Measurements from ENCODE around the gene TCF20. TPM values are rescaled to one million over a fixed set of nuclear protein-coding genes. Genes with fewer than 3 reads are reported as not detected.

TCF20 gene
- polyA plus RNA-seq (2012; ENCODE audit: insufficient read depth, insufficient read length, low read depth), result 73.0 TPM

DNA sequence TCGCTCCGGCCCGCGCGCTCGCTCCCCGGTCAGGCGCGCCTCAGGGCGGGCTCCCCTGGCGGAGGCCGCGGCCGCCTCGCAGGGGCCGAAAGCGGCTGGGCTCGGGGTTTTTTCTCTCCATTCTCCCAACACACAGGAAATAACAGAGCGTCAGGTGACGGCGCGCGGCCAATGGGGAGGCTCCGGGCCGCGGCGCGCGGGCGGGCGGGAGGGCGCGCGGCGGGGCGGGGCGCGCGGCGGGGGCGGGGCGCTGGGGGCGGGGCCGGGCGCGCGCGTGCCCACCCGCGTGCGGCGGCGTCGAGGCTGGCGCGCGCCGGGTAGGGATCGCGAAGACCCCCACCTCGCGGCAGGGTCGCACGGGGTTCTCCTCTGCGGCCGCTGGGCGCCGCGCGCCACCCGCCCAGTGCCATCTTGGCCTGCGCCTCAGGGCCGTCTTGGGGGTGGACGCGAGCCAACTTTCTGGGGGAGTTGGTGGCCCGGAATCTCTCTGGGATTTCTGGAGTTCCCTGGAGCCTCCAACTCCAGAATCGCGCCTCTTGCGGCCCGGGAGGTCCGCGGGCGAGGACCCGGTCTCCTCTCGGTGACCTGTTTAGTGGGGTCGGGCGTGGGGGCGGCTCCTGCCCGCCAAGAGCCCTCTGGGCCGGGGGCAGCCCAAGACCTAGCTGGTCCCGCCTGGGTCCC is at the start of gene TCF20:
TCF20 (minus strand) TSS at position 144 of the 681 bp plus-strand sequence. CDS start 55,348 bp downstream, outside the sequence.
- peak within 1 kb of the TSS; percentile 87 for H3K4me3 ChIP-seq (ENCODE audit: low read depth, low read length)
- no peaks in the 10 kb centered on the region for H3K27me3 ChIP-seq
- peaks cover 4% of the 10 kb centered on the region for H3K9me3 ChIP-seq
- TF ChIP-seq, protein P1, sequence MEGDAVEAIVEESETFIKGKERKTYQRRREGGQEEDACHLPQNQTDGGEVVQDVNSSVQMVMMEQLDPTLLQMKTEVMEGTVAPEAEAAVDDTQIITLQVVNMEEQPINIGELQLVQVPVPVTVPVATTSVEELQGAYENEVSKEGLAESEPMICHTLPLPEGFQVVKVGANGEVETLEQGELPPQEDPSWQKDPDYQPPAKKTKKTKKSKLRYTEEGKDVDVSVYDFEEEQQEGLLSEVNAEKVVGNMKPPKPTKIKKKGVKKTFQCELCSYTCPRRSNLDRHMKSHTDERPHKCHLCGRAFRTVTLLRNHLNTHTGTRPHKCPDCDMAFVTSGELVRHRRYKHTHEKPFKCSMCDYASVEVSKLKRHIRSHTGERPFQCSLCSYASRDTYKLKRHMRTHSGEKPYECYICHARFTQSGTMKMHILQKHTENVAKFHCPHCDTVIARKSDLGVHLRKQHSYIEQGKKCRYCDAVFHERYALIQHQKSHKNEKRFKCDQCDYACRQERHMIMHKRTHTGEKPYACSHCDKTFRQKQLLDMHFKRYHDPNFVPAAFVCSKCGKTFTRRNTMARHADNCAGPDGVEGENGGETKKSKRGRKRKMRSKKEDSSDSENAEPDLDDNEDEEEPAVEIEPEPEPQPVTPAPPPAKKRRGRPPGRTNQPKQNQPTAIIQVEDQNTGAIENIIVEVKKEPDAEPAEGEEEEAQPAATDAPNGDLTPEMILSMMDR (IDR thresholded peaks at IDR 0.05; ENCODE audit: low read depth, low read length), result no peak
- peak; percentile 86 for DNase-seq
- H3K36me3 ChIP-seq, result peaks cover 3% of the 10 kb centered on the region; the same call in 1 of the 2 replicates
- H3K4me1 ChIP-seq, result peaks cover 13% of the 10 kb centered on the region

DNA sequence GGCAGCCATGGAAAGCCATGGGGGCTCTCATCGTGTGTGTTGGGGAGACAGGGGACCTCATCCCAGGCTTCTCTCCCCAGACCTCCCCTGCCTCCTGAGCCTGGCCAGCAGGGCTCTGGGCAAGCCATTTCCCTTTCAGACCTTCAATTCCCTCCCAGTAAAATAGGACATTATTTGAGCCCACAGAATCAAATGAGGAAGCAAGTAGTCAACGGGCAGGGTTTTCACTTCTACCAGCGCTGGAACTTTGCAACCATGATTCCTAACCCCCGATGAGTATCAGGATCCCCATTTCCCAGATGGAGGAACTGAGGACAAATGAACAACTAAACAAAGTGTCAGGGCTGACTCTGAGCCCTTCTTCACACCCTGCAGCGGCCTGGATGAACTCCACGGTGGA is 48.9 kb upstream of the TCF20 start:
- no peak for DNase-seq
- TF ChIP-seq, protein P1 (IDR thresholded peaks at IDR 0.05; ENCODE audit: low read depth, low read length), result no peak
- no peak overlapping the region for H3K4me3 ChIP-seq (ENCODE audit: low read depth, low read length)
- no peaks in the 10 kb centered on the region for H3K9me3 ChIP-seq
- H3K27me3 ChIP-seq, result no peaks in the 10 kb centered on the region
- H3K4me1 ChIP-seq, result peaks cover 19% of the 10 kb centered on the region
- no peaks in the 10 kb centered on the region for H3K36me3 ChIP-seq

DNA sequence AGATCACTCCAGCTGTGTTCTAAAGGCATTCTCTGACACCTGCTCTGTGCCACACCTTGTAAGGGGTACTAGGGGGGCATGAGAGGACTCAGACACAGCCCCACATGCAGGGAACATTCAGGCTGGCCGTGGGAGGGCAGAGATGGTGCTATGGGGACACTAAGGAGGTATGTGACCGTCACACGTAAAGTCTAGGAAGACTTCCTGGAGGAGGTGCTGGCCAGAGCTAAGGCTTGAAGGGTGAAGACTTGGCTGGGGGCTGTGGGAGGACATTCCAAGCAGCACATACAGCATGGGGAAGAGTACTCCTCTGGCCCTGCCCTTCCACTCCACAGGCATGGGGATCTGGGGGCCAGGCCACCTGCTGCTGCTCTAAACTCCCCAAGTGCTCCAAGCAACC is 48.5 kb upstream of the TCF20 start:
- Histone ChIP-seq H3K36me3 (no peaks in the 10 kb centered on the region), H3K27me3 (no peaks in the 10 kb centered on the region), H3K9me3 (no peaks in the 10 kb centered on the region), H3K4me1 (peaks cover 20% of the 10 kb centered on the region), H3K4me3 (ENCODE audit: low read depth, low read length) (no peak overlapping the region)
- no peak for DNase-seq
- TF ChIP-seq, protein P1 (IDR thresholded peaks at IDR 0.05; ENCODE audit: low read depth, low read length), result no peak

DNA sequence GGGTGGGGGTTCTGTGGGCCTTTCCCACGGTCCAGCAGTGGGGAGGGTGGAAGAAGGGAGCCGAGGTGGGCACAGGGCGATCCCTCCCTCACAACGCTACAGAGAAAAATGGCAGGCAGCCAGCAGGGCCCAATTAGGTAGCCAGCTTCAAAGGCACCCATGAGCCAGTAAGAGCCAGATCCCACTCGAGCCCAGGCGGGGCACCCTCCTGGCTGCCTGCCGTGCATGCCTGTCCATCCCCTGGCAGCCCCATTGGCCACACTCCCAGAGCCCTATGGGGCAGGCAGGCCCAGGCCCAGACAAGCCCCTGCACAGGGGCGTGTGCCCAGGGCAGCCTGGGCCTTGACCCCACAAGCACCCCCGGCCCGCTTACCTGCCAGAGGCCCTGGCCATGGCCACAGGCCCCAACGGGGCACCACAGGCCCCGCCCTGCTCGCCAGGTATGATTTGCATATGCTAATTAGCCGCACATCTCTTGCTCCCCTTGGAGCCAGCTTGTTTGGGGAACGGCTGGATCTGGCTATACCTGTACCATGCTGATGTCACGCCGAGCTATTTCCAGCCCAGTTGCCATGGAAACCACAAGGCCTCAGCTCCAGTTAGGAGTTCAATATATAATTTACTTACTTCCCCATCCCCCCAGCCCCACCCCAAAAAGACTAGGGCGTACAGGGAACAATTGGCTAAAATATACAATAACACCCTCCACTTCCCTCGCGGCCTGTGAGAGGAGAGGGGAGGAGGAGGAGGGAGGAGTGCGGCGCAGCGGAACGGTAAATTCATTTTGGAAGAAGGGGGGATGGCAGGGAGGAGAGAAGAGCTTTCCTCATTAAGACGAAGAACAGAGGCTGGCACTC is 47.5 kb upstream of the TCF20 start:
- TF ChIP-seq, protein P1 (IDR thresholded peaks at IDR 0.05; ENCODE audit: low read depth, low read length), result no peak
- peaks cover 27% of the 10 kb centered on the region for H3K4me1 ChIP-seq
- H3K4me3 ChIP-seq (ENCODE audit: low read depth, low read length), result no peak overlapping the region
- DNase-seq, result peak; percentile 70
- H3K36me3 ChIP-seq, result no peaks in the 10 kb centered on the region
- H3K9me3 ChIP-seq, result no peaks in the 10 kb centered on the region
- H3K27me3 ChIP-seq, result no peaks in the 10 kb centered on the region

DNA sequence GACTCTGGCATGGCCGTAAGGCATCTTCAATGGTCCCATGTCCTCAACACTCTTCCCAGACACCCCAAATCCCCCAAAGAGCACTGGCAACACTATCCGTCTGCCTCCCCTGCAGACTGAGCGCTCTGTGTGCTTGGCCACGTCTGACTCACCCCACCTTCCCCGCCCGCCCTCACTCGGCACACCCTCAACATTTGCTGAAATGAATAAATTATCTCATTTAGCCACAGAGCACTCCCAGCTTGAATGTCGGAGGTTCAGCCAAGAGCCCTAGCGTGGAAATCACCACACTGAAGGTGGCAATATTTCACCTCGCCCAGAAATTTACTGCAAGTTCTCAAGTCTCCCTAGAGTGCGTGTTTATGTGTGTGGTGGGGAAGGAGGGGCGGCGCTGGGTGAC is 46.6 kb upstream of the TCF20 start:
- no peaks in the 10 kb centered on the region for H3K36me3 ChIP-seq
- DNase-seq, result no peak
- TF ChIP-seq, protein P1 (IDR thresholded peaks at IDR 0.05; ENCODE audit: low read depth, low read length), result no peak
- H3K9me3 ChIP-seq, result no peaks in the 10 kb centered on the region
- H3K27me3 ChIP-seq, result no peaks in the 10 kb centered on the region
- no peak overlapping the region for H3K4me3 ChIP-seq (ENCODE audit: low read depth, low read length)
- H3K4me1 ChIP-seq, result peaks cover 23% of the 10 kb centered on the region

DNA sequence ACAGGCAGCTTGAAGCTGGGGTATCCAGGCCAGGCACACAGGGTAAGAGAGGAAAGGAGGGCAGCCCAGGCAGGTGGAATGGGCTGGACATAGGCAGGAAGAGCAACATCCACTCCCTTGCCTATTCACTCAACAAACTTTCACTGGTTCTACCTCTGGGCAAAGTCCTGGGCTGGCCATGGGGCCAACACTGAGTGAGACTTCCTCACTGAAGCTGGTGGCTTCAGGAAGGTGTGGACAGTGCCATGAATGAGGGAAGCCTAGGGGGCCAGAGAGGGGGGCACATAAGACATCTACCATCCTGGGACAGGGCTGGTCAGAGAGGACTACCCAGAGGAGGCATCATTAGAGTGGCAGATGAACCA is 44.9 kb upstream of the TCF20 start:
- H3K9me3 ChIP-seq, result no peaks in the 10 kb centered on the region
- H3K36me3 ChIP-seq, result no peaks in the 10 kb centered on the region
- no peak overlapping the region for H3K4me3 ChIP-seq (ENCODE audit: low read depth, low read length)
- H3K27me3 ChIP-seq, result no peaks in the 10 kb centered on the region
- no peak for DNase-seq
- TF ChIP-seq, protein P1 (IDR thresholded peaks at IDR 0.05; ENCODE audit: low read depth, low read length), result no peak
- peaks cover 30% of the 10 kb centered on the region for H3K4me1 ChIP-seq
